ENCODE measurements around the gene GBA3. TPM values are rescaled to one million over a fixed set of nuclear protein-coding genes. Genes with fewer than 3 reads are reported as not detected.

The GBA3 gene
- total and polyA plus RNA-seq, 7 experiments from 2014 or later = not detected

GRCh38 chr4:22859318-22859717 is 166.6 kb downstream of the GBA3 start:
- Histone ChIP-seq H3K4me3 (ENCODE audit: low read length) (no peak overlapping the region), H3K36me3 (ENCODE audit: control insufficient read depth in 2 of 3, insufficient read depth in 3 of 3, low read length in 3 of 3) (no peaks in the 10 kb centered on the region), H3K27me3 (ENCODE audit: control insufficient read depth in 2 of 2, insufficient read depth in 2 of 2, low read length in 2 of 2) (no peaks in the 10 kb centered on the region), H3K27ac (ENCODE audit: low read depth, low read length) (no peak overlapping the region), H3K9me3 (ENCODE audit: control insufficient read depth in 2 of 3, low read length in 3 of 3) (no peaks in the 10 kb centered on the region), H3K4me1 (ENCODE audit: control insufficient read depth in 2 of 2, insufficient read depth in 2 of 2, low read length in 2 of 2) (no peaks in the 10 kb centered on the region)
- Mint-ChIP-seq H3K4me1 (no peaks in the 10 kb centered on the region), H3K4me3 (no peak overlapping the region), H3K27ac (no peak overlapping the region), H3K36me3 (no peaks in the 10 kb centered on the region), H3K27me3 (peaks cover 0 to 12% (median 5%) of the 10 kb centered on the region in 5 donors), H3K9me3 (peaks cover 0 to 7% (median 0%) of the 10 kb centered on the region in 11 donors)
- ATAC-seq = no peak
- ChIA-PET CTCF (no interaction called here), POLR2A (no interaction called here)
- intact Hi-C loops (cut with micrococcal nuclease) = no loop called here
- no peak for DNase-seq

Other genes starting within 250 kb of the GBA3 start
- gene ADGRA3, start 176.9 kb upstream of the GBA3 start, total RNA-seq = 1 to 10 TPM; 4.1 to 5.2 (median 4.9) TPM
- 1 to 10 TPM in 1 of 2 donors, under 1 TPM in 1; 0.60 to 2.1 TPM for gene ADGRA3, start 176.9 kb upstream of the GBA3 start, polyA plus RNA-seq